GM21447 (cell line): ENCODE measurements around the gene MGST3.
"Not testable (repeated sequence)": the region's sequence is repeated elsewhere in the genome, so short reads cannot be mapped to it uniquely, and the experiment has no call there.

Experiments
- ATAC-seq: cut with Tn5 transposase; IDR thresholded peaks from one replicate; pipeline ENCODE4 v1.9.1; 2021; ENCODE audit not compliant: unreplicated experiment

The MGST3 gene

DNA sequence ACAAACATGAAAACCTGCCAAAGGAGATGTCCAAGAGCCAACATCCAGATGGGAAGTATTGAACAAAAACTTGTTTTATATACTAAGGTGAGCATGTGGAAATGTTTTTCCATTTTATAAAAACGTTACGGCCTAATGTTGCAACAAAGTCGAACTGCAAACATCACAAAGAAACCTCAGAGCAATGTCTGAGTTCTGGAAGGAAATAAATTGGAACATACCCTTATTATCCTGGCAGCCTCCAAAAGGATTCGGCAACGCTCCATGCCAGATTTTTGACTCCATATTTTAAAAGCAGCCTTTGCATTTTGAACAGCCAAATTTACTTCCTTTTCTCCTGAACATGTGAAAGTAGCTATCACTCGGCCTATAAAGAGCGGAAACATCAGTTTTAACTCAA, 64.0 kb downstream of the MGST3 start:
- ATAC-seq, result no peak

DNA sequence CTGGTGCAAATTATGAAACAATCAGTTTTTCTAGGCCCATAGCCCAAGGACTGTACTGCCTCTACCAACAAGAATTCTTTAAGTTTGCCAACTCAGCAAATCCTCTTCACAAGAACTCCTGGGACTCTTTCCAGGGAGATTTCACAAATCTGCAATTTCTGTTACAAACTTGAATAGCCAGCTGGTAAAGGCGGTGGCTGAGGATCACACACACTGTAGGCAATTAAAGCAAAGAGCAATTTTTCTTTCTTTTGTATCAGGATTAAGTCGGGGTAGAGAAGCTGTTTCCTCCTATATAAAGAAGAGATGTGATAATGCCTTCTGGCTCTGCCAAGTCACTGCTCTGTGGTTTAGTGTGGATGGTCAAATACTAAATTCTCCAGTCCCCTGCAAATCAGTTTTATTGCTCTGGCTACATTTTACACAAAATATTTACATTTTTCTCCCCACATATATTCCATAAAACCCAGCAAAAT, 65.6 kb downstream of the MGST3 start:
- no peak for ATAC-seq

DNA sequence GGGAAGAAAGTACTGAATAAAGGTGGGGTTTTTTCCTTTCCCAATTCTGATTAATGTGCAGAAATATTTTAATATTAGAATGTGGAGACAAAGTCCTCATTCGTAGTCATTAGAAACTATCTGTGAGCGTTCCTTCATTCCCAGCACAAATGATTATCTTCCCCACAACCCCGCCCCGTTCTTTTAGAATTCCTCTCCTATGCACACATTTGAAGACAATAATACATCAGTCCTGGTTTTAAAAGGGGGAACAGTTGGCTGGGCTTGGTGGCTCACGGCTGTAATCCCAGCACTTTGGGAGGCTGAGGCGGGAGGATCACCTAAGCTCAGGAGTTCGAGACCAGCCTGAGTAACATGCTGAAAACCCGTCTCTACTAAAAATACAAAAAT, 66.5 kb downstream of the MGST3 start:
- no peak for ATAC-seq

GRCh38 chr1:165697881-165698760, 67.1 kb downstream of the MGST3 start, which contains the start of gene ALDH9A1:
Gene ALDH9A1, minus strand, starts transcription at chr1:165698562. Its CDS starts 4 bp downstream, at chr1:165698558.
- peak; percentile 90 for ATAC-seq

DNA sequence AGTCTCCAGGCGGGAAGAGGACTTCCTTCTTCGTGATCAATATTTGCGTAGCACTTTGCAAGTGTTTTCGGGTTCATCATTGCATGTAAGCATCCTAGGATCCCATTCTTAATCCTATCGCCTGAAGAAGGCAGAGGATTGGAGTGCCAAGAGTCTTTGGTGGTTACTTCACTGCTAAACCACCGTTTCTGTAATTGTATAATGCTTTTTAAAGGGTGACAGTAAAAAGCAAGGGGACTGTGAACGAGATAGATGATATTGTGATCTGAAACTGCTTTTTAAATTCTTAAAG, 67.7 kb downstream of the MGST3 start:
- ATAC-seq, result no peak

DNA sequence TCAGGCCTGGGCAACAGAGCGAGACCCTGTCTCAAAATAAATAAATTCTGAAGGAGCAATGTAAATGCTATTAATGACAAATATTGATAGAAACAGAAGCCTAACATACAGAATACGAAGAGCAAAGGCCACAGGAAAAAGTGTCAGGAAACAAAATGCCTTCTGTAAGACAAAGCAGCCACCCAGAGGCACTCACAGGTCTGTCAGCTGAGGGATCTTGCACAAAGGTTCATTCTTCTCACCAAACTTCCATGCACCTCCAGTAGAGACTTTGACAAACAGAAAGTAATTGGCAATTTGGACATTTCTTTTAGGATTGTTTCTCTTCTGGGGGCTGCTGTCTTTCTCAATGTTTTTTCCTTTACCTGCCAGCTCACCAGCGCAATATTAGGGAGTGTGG, 68.5 kb downstream of the MGST3 start:
- ATAC-seq, result no peak

GRCh38 chr1:165701922-165702321, 70.9 kb downstream of the MGST3 start:
- ATAC-seq, result not testable (repeated sequence)

GRCh38 chr1:165703648-165704047, 72.6 kb downstream of the MGST3 start:
- ATAC-seq, result no peak
